Pulmonary artery endothelial cell (primary cell): ENCODE results near the gene GINS2. TPM values are rescaled to one million over a fixed set of nuclear protein-coding genes. Genes with fewer than 3 reads are reported as not detected.

Experiments
- DNase-seq: peaks from one replicate; pipeline ENCODE4 v3.0.0-alpha.2; 2011; ENCODE audit warnings: low read depth, low spot score
- total RNA-seq: library from RNA; depleted of rRNA; stranded (reverse); fragments of >200 nt; gene quantifications from 2 replicates; pipeline ENCODE4 v1.2.3, GENCODE V29; 2014

Gene GINS2
- total RNA-seq, 1 donor from 2014 or later, result 8.8 TPM

GRCh38 chr16:85716022-85716679, 27.4 kb upstream of the GINS2 start:
- no peak for DNase-seq

- DNase-seq, result peak; percentile 19
These were observed 26.6 kb upstream of the GINS2 start for GRCh38 chr16:85715169-85716021.

GRCh38 chr16:85712801-85713200, 24.0 kb upstream of the GINS2 start:
- DNase-seq, result no peak

- DNase-seq, result no peak
These were observed 23.3 kb upstream of the GINS2 start for GRCh38 chr16:85711982-85712587.

- DNase-seq, result no peak
These were observed 22.0 kb upstream of the GINS2 start for GRCh38 chr16:85710732-85711131.

GRCh38 chr16:85709766-85710585, 21.2 kb upstream of the GINS2 start:
- DNase-seq, result no peak

GRCh38 chr16:85708338-85708737, 19.6 kb upstream of the GINS2 start:
- no peak for DNase-seq

- no peak for DNase-seq
These were observed 18.9 kb upstream of the GINS2 start for GRCh38 chr16:85707528-85708095.

GRCh38 chr16:85706449-85707034, 17.8 kb upstream of the GINS2 start:
- no peak for DNase-seq

- DNase-seq, result no peak
These were observed 16.4 kb upstream of the GINS2 start for GRCh38 chr16:85704900-85705846.

- no peak for DNase-seq
These were observed 15.3 kb upstream of the GINS2 start for GRCh38 chr16:85704011-85704410.

GRCh38 chr16:85699628-85700027, 10.9 kb upstream of the GINS2 start:
- DNase-seq, result no peak

- no peak for DNase-seq
These were observed 10.3 kb upstream of the GINS2 start for GRCh38 chr16:85698935-85699558.

GRCh38 chr16:85698459-85698891, 9.7 kb upstream of the GINS2 start:
- no peak for DNase-seq

- no peak for DNase-seq
These were observed 8.7 kb upstream of the GINS2 start for GRCh38 chr16:85697431-85697830.

GRCh38 chr16:85696781-85697180, 8.0 kb upstream of the GINS2 start:
- DNase-seq, result no peak

- DNase-seq, result no peak
These were observed 6.7 kb upstream of the GINS2 start for GRCh38 chr16:85695196-85696128.

- DNase-seq, result no peak
These were observed 1.8 kb upstream of the GINS2 start for GRCh38 chr16:85690469-85691064.
